ENCODE data around the gene REG1B. TPM values are rescaled to one million over a fixed set of nuclear protein-coding genes. Genes with fewer than 3 reads are reported as not detected.

Gene REG1B
- total RNA-seq (2022; extraction: Qiagen RNA extraction), result not detected in 5 replicates

GRCh38 chr2:79087785-79088364 lies at the start of gene REG1B:
TSS of gene REG1B (minus strand) at chr2:79087993. CDS start at chr2:79087612, 381 bp downstream.

GRCh38 chr2:79120194-79120713 lies 32.5 kb upstream of the REG1B start, which contains the start of gene REG1A:
TSS of gene REG1A (plus strand) at chr2:79120488. CDS start at chr2:79120862, 374 bp downstream.

Other genes starting within 250 kb of the REG1B start
- gene REG3G, start 62.3 kb downstream of the REG1B start, total RNA-seq (2022; extraction: Qiagen RNA extraction), result not detected in 5 replicates
- not detected in 5 replicates for gene REG1A, start 32.5 kb upstream of the REG1B start, total RNA-seq (2022; extraction: Qiagen RNA extraction)
- not detected in 5 replicates for gene REG3A, start 71.8 kb upstream of the REG1B start, total RNA-seq (2022; extraction: Qiagen RNA extraction)

Measured in A549 treated with CORT108297 at 1 μM for 4 hours (cell line).